Right ventricle myocardium inferior (tissue), 1 donor: ENCODE results near the gene IGFBP3. TPM values are rescaled to one million over a fixed set of nuclear protein-coding genes. Genes with fewer than 3 reads are reported as not detected.

ENCODE experiments used
- total RNA-seq: library from RNA; stranded (reverse); fragmentation: NEBNext Ultra II Directional; extraction: Animal tissue kit (Norgen Biotek cat#: 25700); gene quantifications from one replicate; pipeline ENCODE4 v1.2.1, GENCODE V29; 2021
- donor health status: DM: no; HTN: yes; CAD: no; lungs with severe emphysema.

The IGFBP3 gene
- total RNA-seq, 1 donor from 2014 or later, result 45.4 TPM

Other genes starting within 250 kb of the IGFBP3 start
- gene CCDC201, start 48.2 kb downstream of the IGFBP3 start, total RNA-seq, result not detected
- not detected for gene IGFBP1, start 32.8 kb downstream of the IGFBP3 start, total RNA-seq